Gastroesophageal sphincter (tissue), 3 donors: ENCODE measurements around the gene TULP4.

Experiments
- POLR2A ChIP-seq, 2 donors: fragments of 450-650 bp; IDR thresholded peaks; one replicate each; pipeline ENCODE4 v1.6.1; 2017; ENCODE audit warnings: antibody characterized with exemption in 2 of 2, mild to moderate bottlenecking in 2 of 2, moderate library complexity in 1 of 2
- POLR2AphosphoS5 ChIP-seq: sonication (generic); formaldehyde crosslinking; IDR thresholded peaks from one replicate; pipeline ENCODE4 v1.6.1; 2017; ENCODE audit warnings: antibody characterized with exemption
- TF ChIP-seq, protein P1 (sequence below), 4 experiments: fragments of 200-600 bp in 2 of 4; fragments of 450-650 bp in 2 of 4; sonication (generic) in 1 of 4; IDR thresholded peaks; one replicate each; pipeline ENCODE4 v1.5.1; 2017 to 2019; ENCODE audit warnings: antibody characterized with exemption in 4 of 4, mild to moderate bottlenecking in 2 of 4, moderate library complexity in 2 of 4

DNA sequence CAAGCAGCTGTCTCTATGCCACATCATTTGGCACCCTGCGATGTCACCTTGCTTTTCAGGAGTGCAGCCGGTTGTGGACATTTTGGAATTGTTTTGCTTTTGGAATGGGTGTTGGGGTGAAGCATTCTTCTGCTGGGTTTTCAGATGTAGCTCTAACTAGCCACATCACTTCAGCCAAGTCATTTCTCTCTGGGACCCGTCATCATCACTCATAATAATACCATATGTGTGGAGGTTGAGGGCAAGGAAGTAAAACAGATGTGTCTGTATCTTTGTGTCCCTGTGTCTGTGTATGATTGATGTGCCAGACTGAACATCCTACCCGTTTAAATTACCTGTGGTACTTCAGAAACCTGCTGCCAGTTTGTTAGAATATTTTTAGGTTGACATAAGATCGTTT is 49.5 kb upstream of the TULP4 start:
- TF ChIP-seq, protein P1, sequence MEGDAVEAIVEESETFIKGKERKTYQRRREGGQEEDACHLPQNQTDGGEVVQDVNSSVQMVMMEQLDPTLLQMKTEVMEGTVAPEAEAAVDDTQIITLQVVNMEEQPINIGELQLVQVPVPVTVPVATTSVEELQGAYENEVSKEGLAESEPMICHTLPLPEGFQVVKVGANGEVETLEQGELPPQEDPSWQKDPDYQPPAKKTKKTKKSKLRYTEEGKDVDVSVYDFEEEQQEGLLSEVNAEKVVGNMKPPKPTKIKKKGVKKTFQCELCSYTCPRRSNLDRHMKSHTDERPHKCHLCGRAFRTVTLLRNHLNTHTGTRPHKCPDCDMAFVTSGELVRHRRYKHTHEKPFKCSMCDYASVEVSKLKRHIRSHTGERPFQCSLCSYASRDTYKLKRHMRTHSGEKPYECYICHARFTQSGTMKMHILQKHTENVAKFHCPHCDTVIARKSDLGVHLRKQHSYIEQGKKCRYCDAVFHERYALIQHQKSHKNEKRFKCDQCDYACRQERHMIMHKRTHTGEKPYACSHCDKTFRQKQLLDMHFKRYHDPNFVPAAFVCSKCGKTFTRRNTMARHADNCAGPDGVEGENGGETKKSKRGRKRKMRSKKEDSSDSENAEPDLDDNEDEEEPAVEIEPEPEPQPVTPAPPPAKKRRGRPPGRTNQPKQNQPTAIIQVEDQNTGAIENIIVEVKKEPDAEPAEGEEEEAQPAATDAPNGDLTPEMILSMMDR (IDR thresholded peaks at IDR 0.05), result no peak
- TF ChIP-seq POLR2A (IDR thresholded peaks at IDR 0.05) (no peak), POLR2AphosphoS5 (no peak)
